SK-N-SH (cell line): ENCODE results near the gene RHOBTB1.

Experiments used
- CTCF ChIP-seq: fragments of 200-600 bp; sonication (generic); IDR thresholded peaks from 2 replicates; pipeline ENCODE4 v1.6.1; 2017; ENCODE audit warnings: antibody characterized with exemption, mild to moderate bottlenecking, moderate library complexity
- ELF1 ChIP-seq: IDR thresholded peaks from 2 replicates; pipeline ENCODE4 v1.4.0; 2012
- EP300 ChIP-seq, 2 experiments: IDR thresholded peaks; 2 replicates each; pipeline versions ENCODE4 v1.4.0 to v1.6.1; 2012; ENCODE audit warnings: borderline replicate concordance in 1 of 2, low read depth in 1 of 2, low read length in 1 of 2
- FOXJ3 ChIP-seq: sonication (generic); formaldehyde crosslinking; IDR thresholded peaks from 2 replicates; pipeline ENCODE4 v1.5.1; 2020; ENCODE audit warnings: mild to moderate bottlenecking, missing genetic modification reagents
- GABPA ChIP-seq: IDR thresholded peaks from 2 replicates; pipeline ENCODE4 v1.4.0; 2012; ENCODE audit warnings: low read depth, mild to moderate bottlenecking
- MAX ChIP-seq: IDR thresholded peaks from 2 replicates; pipeline ENCODE4 v1.4.0; 2012; ENCODE audit warnings: low read depth
- MEF2A ChIP-seq: IDR thresholded peaks from 2 replicates; pipeline ENCODE4 v1.4.0; 2012; ENCODE audit warnings: low read depth, borderline replicate concordance
- NRF1 ChIP-seq: IDR thresholded peaks from 2 replicates; pipeline ENCODE4 v1.6.1; 2012; ENCODE audit warnings: low read depth, mild to moderate bottlenecking, low read length
- POLR2AphosphoS5 ChIP-seq: IDR thresholded peaks from 2 replicates; pipeline ENCODE4 v1.6.1; 2012; ENCODE audit warnings: low read depth, low read length
- RFX5 ChIP-seq: IDR thresholded peaks from 2 replicates; pipeline ENCODE4 v1.6.1; 2012; ENCODE audit warnings: mild to moderate bottlenecking, improper control_type of control experiment, low read length
- SMC3 ChIP-seq: IDR thresholded peaks from 2 replicates; pipeline ENCODE4 v1.6.1; 2012; ENCODE audit warnings: low read depth, low read length, improper control_type of control experiment
- TEAD4 ChIP-seq: IDR thresholded peaks from 2 replicates; pipeline ENCODE4 v1.4.0; 2012; ENCODE audit warnings: mild to moderate bottlenecking, borderline replicate concordance; ENCODE audit not compliant: insufficient read depth

- TF ChIP-seq POLR2AphosphoS5 (no peak), MEF2A (no peak), CTCF (no peak), NRF1 (no peak), TEAD4 (no peak), GABPA (no peak), ELF1 (no peak), RFX5 (no peak), EP300 (IDR thresholded peaks at IDR 0.05; ENCODE audit: borderline replicate concordance in 1 of 2, low read depth in 1 of 2, low read length in 1 of 2) (no peak), MAX (no peak), SMC3 (no peak), FOXJ3 (CRISPR knock-in tag) (no peak)
Measured at GRCh38 chr10:60919551-60919950, 24.4 kb downstream of the RHOBTB1 start.
